HuH-7 (cell line): ENCODE results near the gene URB1.

Experiments
- DNase-seq: peaks from one replicate; pipeline ENCODE4 v3.0.0; 2011; ENCODE audit warnings: low spot score

The URB1 gene

DNA sequence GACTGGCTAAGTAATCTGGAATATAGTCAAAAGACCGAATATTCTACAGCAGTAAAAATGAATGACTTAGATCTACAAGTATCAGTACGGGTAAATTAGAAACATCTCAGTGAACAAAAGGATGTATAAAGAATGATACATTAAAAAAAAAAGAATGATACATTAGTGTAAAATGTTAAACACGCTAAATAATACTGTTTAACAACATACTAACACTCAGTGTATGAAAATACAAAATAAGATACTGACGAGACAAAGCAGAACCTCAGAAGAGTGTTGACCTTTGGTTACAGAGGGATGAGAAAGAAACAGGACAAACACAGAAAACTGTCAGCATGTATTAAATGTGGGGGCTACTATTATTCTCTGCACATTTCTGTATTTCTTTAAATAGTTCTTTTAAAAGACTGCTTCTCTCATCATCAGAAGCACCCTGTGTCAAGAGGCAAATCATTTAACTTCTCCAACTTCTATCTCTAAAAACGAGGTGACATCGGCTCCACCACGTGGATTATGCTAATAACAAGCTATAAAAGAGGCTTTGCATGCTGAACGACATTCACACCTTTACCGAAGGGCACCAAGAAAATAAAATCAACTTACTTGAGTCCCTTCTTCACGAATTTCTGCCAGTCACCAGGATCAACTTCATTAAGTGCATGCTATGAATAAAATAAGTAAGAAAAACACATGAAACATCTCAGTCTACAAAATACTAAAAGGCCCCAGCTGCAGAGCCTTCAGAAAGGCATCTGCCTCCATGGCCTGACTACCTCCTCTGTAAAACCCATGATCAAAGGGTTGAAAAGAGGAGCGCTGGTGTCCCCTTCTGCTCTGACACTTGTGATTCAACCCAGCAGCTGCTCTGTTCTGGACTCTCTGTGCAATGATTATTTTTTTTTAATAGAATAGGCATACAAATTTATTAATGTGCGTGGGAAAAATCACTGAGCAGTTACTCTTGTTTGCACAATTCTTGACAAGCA is 51.7 kb downstream of the URB1 start:
- DNase-seq: no peak

DNA sequence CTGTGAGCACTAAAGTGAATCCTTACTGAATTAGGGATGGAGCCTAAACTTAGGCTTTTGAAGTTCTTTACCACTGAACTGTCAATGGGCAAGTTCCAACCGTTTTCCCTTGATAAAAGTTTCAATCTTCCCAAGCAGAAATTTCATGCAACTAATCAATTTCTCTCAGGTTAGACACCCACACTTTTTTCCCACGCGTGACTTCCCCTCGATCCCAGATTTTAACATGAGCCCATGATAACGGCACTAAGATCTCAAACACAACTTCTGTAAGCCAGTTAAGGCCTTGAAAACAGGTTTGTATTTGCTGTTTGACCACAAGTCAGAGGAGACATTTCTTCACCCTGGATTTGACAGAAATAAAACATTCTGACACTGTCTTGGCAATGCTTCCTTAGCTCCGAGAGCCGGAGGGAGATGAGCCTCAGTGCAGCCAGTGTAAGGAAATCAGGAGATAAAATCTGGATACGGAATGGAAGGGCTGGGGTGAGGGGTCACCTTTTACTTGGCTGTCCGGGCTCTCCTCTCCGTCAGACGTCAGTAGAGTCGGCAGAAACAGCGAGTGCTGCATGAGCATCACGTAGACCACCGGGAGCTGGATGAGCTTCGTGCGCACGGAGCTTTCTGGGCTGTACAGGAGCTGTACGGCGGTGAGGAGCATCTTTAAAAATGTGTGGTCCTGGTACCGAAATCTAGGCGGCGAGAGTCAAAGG is 54.4 kb downstream of the URB1 start:
- DNase-seq: no peak

DNA sequence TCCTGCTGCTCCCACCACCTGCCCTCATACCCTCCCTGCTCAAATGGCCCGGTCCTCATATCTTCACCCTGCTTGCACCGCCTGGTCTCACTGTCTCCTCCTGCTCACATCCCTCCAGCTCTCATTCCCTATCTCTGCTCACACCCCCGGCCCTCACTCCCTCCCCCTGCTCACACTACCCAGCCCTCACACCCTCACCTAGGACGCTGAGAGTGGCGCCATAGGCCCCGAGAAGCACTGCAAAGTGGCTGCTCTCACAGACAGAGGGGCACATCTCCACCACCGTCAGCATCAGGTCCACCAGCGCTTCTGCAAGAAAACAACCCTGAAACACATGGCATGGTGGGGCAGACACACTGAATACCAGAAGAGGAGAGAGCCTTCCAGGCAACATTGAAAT is 55.6 kb downstream of the URB1 start:
- DNase-seq: no peak

DNA sequence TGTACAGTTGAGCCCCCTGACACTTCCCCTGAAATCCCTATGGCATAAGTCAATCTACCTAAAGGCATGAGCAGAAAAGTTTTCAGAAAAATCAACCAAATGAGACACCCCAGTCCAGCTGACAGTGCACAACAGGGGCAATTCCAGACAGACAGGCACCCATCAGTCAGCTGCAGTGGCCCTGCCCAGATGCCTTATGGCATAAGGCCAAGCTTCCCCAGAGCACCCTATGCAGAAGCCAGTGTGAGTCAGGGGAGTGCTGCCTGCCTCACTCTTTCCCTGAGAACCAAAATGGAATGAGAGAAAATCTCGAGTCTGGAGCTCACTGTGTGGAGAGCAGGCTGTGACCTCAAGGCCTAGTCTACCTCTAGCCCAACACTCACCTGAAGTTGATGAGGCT is 56.1 kb downstream of the URB1 start:
- DNase-seq: no peak

DNA sequence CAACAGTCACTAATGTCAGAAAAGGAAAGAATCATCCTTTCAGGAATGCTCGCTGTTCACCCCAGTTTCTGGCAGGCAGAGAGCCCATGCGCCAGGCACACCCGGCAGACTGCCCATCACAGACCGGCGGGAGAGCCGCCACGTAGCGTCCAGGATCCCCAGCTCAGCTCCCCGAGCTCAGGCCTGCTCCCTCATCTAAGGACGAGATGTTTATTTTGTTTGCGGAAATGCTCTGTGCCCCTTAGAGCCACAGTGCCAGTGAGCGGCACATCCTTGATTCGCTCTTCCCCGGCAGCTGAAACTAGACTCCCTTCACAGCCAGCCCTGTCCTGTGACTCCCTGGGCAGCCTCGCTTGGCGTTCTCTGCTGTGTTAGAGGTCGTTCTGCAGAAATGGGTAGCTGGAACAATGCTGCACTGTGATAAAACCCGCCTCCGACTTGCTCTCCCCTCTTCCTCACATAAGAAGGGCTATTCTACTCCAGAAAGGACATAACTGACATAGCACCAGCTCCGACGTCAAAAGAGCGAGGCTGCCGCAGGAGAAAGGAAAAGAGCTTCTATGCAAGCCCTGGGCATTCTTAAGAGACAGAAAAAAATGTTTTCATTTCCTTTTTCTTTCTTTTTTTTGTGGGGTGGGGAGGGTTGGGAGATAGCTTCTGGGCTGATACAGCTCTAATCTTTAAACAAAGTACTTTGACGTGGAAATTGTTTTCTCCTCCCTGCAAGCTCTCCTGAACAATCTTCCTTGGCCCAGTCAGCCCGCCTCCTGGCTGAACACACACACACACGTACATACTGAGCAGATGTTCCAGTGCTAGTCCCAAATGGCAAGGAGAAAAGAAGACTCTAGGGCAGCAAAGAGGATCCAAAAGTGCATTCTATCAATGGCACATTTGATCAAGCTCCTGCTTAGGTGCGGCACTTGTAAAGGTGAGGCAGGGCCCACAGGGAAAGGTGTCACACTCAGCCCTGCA is 56.9 kb downstream of the URB1 start:
- no peak for DNase-seq

DNA sequence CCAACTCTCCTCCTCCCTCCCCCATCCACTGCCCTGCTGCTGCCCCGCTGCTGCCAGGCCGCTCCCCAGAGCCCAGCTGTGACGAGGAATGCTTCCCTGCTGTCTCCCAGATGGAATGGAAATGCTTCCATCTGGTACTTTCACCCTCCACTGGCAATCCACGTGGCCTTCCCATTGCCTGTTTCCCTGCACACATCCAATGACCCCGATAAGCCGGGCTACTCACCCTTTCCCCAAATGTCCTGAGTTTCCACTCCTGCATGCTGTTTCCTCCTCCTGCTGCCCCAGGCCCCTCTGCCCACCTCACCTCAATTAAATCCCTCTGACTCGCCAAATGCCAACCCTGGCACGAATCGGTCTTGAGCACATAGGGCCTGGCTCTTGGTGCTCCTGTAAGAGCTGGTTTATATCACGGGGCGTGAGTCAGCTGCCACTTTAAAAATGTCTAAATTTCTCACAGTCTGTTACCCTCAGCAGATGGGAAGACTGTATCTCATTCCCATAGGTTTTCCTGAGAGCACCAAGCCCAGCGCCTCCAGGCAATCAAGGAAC is 57.8 kb downstream of the URB1 start:
- DNase-seq: no peak

DNA sequence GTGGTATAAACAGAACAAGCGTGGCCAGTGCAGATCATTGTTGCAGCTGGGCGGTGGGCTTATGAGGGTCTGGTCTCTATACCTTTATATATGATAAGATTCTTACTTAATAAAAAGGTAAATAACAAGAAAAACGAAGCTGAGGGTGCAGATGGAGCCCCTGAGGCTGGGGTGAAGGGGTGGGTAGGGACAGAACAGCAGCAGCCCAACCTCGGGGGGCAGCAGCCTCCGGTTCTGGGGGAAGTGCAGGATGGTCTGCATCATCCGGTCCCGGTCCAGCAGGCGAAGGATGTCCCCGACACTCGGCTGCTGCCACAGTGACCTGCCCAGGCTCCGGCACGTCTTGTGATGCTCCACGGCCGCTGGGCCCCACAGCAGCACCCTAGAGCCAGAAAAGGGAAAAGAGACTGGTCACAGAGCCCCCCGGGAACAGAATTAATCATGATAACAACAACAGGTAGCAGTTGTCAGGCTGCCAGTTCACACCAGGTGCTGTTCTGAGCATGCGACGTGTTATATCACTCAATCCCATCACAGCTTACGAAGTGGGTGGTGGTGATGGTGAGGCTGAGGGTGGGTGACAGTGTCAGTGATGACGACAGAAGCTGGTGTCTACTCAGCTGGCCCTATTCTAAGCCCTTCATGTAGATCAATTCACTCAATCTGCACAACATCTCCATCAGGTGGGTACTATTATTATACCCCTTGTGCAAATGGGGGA is 58.7 kb downstream of the URB1 start:
- DNase-seq: no peak

DNA sequence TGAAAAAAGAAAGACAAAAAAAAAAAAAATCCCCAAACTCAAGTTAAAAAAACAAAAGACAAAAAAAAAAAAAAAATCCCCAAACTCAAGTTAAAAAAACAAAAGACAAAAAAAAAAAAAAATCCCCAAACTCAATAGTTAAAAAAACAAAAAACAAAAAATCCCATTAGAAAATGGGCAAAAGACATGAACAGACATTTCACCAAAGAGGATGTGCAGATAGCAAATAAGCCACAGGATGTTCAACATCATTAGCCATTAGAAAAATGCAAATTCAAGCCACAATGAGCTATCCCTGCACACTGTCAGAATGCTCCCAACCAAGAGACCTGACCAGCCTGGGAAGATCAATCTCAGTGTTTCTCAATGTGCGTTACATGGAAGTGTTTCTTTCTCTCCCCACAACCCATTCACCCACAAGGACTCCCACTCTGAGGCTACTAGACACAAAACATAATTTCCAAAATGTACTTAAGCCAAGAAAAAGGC is 60.3 kb downstream of the URB1 start:
- no peak for DNase-seq

DNA sequence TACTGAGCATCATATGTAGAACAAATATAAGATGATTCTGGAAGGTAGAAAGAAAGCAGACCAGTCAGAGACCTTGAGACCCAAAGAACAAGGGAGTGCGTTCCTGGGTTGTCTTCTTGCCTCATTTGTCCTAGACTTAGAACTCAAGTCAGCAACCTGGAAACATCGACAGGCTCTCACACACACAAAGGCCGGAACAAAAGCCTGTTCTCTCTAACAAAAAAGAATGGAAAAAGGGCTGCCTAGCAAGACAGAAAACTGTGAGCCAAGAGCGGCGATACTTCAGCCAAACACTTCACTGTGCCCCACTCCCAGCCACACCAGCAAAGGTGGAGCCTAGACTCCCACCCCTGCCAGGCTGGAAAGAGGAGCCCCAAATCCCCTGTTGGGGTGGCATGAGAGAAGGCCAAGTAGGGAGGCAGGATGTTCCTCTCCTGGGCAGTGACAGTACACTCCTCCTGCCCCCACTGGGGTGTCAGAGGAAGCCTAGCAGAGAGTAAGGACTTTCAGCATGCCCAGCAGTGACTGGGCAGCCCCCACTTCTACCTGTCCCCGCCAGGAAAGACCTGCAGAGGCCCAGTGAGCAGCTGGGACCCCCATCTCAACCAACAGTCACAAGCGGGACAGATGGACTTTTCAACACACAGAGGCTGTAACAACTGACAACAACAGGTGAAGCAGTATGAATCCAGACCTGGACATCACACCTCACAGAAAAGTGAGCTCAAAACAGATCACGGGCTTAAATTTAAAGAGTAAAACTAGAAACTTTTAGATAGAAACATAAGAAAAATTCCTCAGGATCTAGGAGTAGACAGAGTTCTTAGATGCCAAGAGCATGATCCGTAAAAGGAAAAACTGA is 61.1 kb downstream of the URB1 start:
- DNase-seq: no peak

DNA sequence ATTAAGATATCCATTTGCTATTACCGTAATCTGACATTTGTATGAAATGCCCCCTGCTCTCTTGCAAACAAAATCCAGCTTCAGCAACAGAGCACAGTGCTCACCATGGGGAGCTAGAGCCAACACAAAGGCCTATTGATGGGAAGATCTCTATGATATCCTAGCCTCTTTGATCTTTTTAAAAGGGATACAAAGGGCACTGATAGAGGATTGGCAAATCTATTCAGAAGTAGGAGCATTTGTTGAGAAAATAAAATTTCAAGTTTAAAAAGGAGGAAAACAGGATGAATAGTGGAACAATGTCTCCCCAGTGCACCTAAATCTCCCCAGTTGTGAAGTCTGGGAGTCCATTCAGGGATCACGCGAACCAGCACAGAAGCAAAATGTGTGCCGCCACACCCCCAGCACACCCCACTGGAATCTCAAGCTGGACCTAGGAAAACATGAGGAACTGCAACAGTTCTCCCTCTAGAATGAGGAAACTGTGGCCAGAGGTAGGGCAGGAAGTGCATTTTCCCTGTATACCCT is 62.0 kb downstream of the URB1 start:
- DNase-seq: peak; percentile 44

DNA sequence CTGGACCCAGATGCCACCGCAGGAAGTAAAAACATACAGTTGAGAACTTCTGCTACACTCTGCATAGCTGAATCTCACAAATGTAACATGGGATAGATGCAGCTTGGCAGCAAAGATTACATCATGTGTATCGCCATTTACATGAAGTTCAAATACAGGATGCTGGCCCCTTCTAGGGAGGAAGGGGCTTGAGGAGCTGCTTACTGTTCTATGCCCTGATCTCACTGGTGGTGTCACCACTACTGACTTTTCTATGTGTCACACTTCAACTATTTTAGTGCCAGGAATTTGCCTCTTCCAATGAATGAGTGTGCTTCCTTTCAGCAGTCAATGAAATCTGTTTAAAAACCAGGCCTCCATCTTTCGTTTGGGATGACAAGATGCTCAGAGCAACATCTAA is 63.0 kb downstream of the URB1 start:
- no peak for DNase-seq

DNA sequence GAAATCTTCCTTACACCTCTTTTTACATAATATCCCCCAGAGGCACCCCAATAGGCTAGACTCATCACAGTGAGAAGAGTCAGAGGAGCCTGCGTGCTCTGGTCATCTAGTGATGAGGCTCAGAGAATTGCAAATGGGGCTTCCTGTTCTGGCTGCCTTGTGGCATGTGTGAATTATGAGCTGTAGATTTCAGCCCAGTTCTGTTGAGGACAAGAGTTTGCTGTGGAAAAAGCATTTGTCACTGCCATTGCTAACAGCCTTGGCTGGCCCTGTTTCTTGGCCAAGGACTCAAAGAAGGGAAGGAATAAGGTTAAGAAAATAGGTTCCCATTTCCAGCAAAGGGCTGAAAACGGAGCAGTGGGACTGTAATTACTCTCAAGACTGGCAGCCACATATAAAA is 63.5 kb downstream of the URB1 start:
- no peak for DNase-seq

DNA sequence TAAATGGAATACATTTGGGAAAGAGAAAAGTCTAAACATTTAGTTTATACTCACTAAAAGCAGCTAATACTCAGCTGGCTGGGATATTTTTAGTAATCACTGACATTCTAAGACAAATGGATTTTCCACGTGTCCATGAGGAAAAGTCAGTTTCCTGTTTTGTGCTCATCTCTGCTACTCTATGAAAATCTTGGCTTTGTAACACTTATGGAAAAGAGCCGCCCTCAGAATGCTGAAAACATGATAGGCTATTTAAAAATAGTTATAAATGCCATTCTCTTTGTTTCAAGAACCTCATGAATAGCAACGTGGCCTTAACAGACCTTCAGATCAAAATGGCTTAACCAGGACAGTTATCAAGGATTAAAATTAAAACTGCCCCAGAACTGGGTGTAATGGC is 64.2 kb downstream of the URB1 start:
- no peak for DNase-seq

DNA sequence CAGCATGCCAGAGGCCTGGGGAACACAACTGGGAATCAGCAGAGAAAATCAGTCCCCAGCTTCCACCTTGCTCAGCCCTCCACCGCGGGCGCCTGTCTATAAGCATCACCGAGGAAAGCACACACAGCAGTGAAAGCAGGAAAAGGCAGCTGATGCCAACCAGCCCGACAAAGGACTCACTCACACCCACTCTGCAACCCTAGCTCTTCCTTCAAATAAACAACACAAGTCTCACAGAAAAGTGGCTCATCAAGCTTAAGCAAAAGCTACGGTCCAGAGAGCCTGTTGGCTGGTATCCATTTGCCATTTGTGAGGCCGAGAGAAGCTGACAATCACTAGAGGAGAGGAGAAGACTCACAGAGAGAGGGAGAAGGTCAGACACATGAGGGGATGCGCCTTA is 67.1 kb downstream of the URB1 start:
- no peak for DNase-seq

DNA sequence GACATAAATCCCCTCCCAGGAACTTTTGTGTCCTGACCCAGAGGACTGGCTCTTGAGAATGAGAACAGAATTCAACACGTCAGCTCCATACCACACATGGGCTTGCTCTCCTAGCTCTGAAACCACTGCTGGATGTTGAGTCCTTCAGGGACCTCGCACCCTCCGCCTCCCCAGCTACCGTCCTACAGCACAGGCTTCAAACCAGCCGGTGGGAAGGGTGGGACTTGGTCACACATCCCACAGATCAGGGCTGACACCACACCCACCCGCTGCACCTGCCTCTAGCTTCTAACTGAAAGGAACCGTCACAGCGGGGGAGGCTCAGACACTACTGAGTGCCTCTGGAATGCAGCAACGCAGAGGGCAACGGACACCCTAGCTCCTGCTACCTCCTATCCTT is 70.1 kb downstream of the URB1 start:
- no peak for DNase-seq

DNA sequence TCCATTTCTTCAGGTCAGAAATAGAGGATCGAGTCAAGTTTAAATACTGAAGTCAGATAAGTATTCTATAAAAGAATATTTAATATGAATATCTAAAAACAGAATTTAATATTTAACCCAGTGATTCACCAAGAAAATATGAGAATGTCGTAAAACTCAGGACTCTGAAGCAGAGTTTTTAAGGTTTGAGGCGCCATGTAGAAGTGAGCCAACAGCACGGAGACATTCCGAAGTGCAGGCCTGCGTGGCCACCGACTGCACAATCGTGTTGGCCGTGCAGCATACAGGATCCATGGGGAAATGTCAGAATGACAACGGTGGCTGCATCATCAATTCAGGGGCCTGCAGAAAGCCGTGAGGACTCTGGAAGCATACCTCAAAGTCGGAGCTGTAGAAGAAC is 70.7 kb downstream of the URB1 start:
- no peak for DNase-seq

DNA sequence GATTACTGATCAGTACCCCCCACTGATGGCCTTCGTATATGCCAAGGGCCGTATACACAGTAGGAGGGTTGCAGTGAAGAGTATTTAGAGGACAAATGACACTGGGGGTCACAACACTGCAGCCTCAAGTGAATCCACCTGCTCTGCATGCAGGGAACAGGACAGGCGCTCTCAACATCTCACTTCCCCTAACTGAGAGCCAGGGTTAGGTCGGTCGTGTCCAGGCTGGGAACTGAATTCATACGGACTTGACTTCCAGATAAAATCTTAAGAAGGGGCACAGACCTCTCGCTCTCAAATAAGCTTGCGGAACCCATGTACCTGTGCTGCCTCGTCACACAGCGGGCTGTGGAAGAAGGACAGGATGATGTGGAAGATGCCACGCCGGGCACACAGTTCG is 71.3 kb downstream of the URB1 start:
- no peak for DNase-seq

DNA sequence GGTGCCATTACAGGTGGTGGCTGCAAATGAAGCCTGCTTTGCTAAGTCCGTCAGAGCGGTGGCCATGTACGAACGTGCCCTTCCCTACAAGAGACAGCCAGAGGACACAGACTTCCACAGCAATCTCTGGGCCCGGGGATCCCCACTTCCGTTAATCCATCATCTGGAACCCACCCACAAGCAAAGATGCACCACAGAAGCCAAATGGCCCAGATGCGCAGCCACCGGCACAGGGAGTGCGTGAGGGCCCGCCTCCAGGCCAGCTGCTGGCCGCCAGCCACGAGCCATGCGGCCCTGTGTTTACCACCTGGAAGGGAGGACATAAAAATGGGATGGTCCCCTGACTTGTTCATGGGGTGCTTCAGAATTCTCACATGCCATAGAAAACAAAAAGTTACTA is 72.1 kb downstream of the URB1 start:
- no peak for DNase-seq

DNA sequence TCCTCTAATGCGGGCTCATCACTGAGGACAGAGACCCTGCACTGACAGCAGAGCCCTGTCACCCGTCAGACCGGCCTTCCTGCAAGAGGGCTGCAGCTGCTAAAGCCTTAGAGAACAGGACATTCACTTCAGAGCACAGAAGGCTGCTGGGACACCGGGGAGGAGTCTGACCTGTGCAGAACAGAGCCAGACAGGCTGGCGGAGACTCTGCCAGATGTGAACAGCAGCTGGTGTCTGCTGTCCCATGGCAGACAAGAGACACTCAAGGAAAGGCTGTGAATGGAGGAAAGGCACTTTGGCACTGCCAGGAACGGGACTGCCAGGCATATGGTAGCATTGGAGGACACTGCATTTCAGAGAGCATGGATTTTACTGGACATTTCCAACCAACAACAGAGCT is 72.8 kb downstream of the URB1 start:
- DNase-seq: no peak

DNA sequence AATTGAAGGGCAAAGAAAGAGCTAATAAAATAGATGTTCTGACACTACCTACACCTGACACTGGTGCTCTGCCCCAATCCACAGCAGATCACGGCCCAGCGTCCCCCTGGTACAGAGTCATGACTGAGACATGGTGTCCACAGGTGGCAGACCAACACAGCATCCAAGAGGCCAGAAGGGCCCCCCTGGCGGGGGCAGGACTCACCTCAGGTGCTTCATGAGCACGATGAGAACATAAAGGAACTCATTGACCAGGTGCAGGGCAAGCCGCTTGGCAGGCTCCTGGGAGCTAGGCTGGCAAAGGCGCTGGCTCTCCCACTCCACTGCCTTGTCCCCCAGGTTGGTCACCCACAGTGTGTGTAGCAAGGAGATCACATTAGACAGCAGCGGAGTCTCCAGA is 73.8 kb downstream of the URB1 start:
- no peak for DNase-seq
